SK-N-MC (cell line): ENCODE measurements around the gene AQP9.

ENCODE experiments used
- FOXP2 ChIP-seq: optimal IDR thresholded peaks from 2 replicates; pipeline ENCODE3; 2011; ENCODE audit warnings: mild to moderate bottlenecking, moderate library complexity; ENCODE audit not compliant: insufficient read depth; ENCODE audit errors: extremely low read length, control extremely low read depth
- POLR2AphosphoS5 ChIP-seq: IDR thresholded peaks from 2 replicates; pipeline ENCODE4 v1.6.1; 2012; ENCODE audit warnings: mild to moderate bottlenecking, low read depth, low read length, borderline replicate concordance

DNA sequence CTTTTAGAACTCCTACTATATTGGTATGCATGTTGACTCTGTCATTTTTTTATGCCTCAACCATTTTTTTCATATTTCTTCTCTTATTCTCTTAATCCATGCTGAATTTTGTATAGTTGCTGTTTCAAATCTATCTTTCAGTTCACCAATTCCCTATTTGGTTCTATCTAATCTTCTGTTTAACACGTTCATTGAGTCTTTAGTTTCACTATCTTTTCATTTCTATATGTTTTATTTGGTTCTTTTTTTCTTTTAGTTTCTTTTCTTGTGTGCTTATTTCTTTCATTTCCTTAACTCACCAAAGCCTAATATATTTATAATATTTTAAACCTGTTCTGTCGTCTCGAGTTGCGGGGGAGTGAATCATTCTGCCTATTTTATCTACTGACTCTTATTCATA is 8.0 kb downstream of the AQP9 start:
- TF ChIP-seq POLR2AphosphoS5 (no peak), FOXP2 (no peak)
